Epithelial cell of proximal tubule (primary cell): ENCODE results near the gene LYPD1. TPM values are rescaled to one million over a fixed set of nuclear protein-coding genes. Genes with fewer than 3 reads are reported as not detected.

Experiments
- DNase-seq: peaks from one replicate; pipeline ENCODE4 v3.0.0-alpha.2; 2011; ENCODE audit warnings: low read depth
- H3K4me3 ChIP-seq: 2 replicates; pipeline ENCODE4 v1.5.1; 2011; ENCODE audit warnings: low read depth, mild to moderate bottlenecking, low read length
- CTCF ChIP-seq: conservative IDR thresholded peaks from 2 replicates; pipeline ENCODE4 v1.5.1; 2012; ENCODE audit warnings: low read depth, mild to moderate bottlenecking, low read length
- total RNA-seq: library from RNA; depleted of rRNA; stranded (reverse); fragments of >200 nt; gene quantifications from 2 replicates; pipeline ENCODE4 v1.2.3, GENCODE V29; 2015

Gene LYPD1
- total RNA-seq, 1 donor from 2014 or later = 45.3 TPM

DNA sequence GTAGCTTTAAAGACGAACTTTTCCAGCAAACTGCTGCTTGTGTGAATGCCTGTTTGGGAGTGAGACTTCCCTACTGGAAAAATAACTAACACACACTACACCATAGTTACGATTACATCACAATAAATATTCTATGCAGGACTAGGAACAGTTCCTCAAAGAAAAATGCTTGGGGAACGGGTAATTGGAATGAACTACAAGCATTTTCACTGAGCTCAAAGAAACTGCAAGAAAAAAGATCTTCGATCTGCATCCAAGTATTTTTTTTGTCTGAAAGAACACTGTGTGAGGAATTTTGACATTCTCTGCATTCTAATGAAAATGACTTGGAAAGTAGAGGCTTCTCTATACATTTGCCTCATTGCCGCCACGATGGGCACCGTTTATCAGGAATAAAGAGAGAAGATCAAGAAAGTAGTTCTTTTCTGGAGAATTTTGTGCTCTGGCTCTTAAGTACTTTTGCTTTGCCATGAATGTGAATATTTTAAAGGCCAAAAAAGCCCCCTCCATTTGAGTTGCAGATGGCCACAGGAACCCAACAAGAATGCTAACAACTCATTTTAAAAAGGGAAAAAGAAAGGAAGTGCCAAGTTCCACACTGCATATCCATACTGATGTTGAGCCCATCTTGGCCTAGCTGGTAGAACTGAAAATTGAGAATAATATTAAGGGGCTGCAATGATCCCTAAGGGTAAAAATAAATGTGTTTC lies 13.6 kb downstream of the LYPD1 start:
- H3K4me3 ChIP-seq = no peak overlapping the region
- TF ChIP-seq CTCF = no peak
- DNase-seq = no peak

GRCh38 chr2:132654968-132655367 lies 15.0 kb downstream of the LYPD1 start:
- H3K4me3 ChIP-seq = no peak overlapping the region
- no peak for DNase-seq
- no peak for TF ChIP-seq CTCF

- no peak for TF ChIP-seq CTCF
- H3K4me3 ChIP-seq = no peak overlapping the region
- DNase-seq = no peak
Observed at GRCh38 chr2:132654335-132654734, 15.7 kb downstream of the LYPD1 start.

DNA sequence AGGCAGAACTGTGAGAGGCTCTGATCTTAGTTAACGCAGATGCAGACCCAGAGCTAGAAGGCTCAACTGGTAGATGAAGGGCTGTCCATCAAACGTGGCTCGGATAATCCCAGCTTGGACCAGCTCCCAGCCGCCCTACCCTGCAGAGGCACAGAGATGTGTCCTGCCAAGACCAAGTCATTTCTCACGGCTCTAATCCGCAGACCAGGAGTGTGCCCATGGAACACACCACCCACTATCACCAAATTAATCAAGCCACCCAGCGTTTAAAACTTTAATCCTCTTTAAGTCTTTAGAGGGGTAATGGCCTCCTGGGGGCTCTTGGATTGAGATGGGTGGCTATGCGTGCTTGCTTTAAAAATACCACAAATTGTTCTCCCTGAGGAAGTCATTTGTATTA lies 17.5 kb downstream of the LYPD1 start:
- no peak for TF ChIP-seq CTCF
- DNase-seq = no peak
- no peak overlapping the region for H3K4me3 ChIP-seq

DNA sequence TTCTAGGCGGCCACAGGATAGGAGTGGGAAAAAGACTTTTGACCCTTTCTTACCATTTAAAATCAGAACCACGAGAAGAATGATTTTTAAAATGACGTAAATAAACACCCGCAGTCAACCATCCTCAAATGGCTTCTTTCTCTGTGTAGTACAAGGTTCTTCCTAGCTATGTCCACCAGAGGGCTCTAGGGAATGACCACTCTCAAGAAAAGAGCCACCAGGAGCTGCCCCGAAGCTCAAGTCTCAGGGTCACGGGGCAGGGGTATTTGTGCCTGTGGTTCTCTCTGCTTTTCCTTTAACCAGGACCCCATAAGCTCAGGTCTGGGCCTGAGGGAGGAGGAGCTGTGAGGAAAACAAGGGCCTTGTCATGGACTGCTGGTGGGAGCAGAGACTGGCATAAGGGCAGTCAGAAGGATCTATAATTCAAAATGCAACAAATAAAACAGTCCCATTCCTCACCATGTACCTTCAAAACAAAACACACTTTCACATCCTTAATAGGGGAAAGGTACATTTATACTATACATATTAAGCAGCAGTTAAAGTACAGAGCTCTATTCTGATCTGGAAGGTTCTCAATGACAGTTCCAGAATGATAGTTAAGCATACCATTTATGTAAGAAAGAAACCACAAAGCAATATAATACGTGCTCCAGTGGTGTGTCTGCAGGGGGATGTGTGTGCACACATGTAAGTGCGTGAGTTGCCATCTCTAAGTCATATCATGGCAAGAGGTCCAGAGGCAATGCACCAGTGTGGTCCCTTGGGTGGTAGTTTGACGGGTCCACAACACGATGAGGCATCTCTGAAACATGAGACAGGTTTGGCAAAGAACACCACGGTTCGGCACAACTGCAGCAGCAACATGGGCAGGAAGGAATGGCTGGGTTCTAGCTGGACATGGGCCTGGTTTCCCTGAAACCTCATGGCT lies 18.6 kb downstream of the LYPD1 start:
- H3K4me3 ChIP-seq = no peak overlapping the region
- DNase-seq = no peak
- TF ChIP-seq CTCF = peak; percentile 62

- TF ChIP-seq CTCF = no peak
- H3K4me3 ChIP-seq = no peak overlapping the region
- DNase-seq = no peak
Observed at GRCh38 chr2:132646540-132647108, 23.4 kb downstream of the LYPD1 start.
